HG03045 (cell line): ENCODE measurements around the gene ISOC2.
"Not testable (repeated sequence)": the region's sequence is repeated elsewhere in the genome, so short reads cannot be mapped to it uniquely, and the experiment has no call there.

Experiments used
- ATAC-seq: cut with Tn5 transposase; IDR thresholded peaks from one replicate; pipeline ENCODE4 v1.9.1; 2021; ENCODE audit warnings: mild to moderate bottlenecking, moderate library complexity; ENCODE audit not compliant: unreplicated experiment

Gene ISOC2

GRCh38 chr19:55460670-55461258, 678 bp downstream of the ISOC2 start:
- ATAC-seq: no peak

- no peak for ATAC-seq
These were observed 1.3 kb downstream of the ISOC2 start for GRCh38 chr19:55459950-55460657.

GRCh38 chr19:55459551-55459949, 1.9 kb downstream of the ISOC2 start:
- ATAC-seq: no peak

- no peak for ATAC-seq
These were observed 3.6 kb downstream of the ISOC2 start for GRCh38 chr19:55457683-55458457.

- ATAC-seq: no peak
These were observed 5.1 kb downstream of the ISOC2 start for GRCh38 chr19:55456347-55456746.

GRCh38 chr19:55455576-55456235, 5.7 kb downstream of the ISOC2 start:
- ATAC-seq: no peak

- no peak for ATAC-seq
These were observed 6.6 kb downstream of the ISOC2 start for GRCh38 chr19:55454787-55455243.

- no peak for ATAC-seq
These were observed 7.8 kb downstream of the ISOC2 start for GRCh38 chr19:55453511-55454260.

GRCh38 chr19:55452749-55453346, 8.6 kb downstream of the ISOC2 start:
- ATAC-seq: no peak

GRCh38 chr19:55451965-55452748, 9.3 kb downstream of the ISOC2 start:
- ATAC-seq: no peak

GRCh38 chr19:55451163-55451964, 10.1 kb downstream of the ISOC2 start:
- ATAC-seq: no peak

GRCh38 chr19:55449469-55449868, 12.0 kb downstream of the ISOC2 start:
- ATAC-seq: no peak

GRCh38 chr19:55448175-55448490, 13.3 kb downstream of the ISOC2 start:
- ATAC-seq: not testable (repeated sequence)

- ATAC-seq: no peak
These were observed 13.8 kb downstream of the ISOC2 start for GRCh38 chr19:55447421-55448174.

GRCh38 chr19:55446060-55446459, 15.4 kb downstream of the ISOC2 start:
- no peak for ATAC-seq

GRCh38 chr19:55444646-55445045, 16.8 kb downstream of the ISOC2 start:
- no peak for ATAC-seq

GRCh38 chr19:55443824-55444480, 17.5 kb downstream of the ISOC2 start:
- ATAC-seq: no peak
